Stomach (tissue), 4 donors: ENCODE data around the gene ZNF143.

Source experiments
- CTCF ChIP-seq, 7 experiments: fragments of 450-650 bp in 4 of 7; fragments of 200-600 bp in 3 of 7; sonication (generic) in 3 of 7; IDR thresholded peaks; one replicate each; pipeline ENCODE4 v1.5.1; 2016 to 2019; ENCODE audit warnings: antibody characterized with exemption in 7 of 7, control low read depth in 2 of 7, mild to moderate bottlenecking in 1 of 7
- POLR2A ChIP-seq, 4 donors: fragments of 450-650 bp; IDR thresholded peaks; one replicate each; pipeline ENCODE4 v1.6.1; 2016; ENCODE audit warnings: antibody characterized with exemption in 4 of 4, control low read depth in 2 of 4, mild to moderate bottlenecking in 1 of 4, moderate library complexity in 1 of 4

- TF ChIP-seq CTCF (IDR thresholded peaks at IDR 0.05) (no peak), POLR2A (IDR thresholded peaks at IDR 0.05) (no peak)
Measured at GRCh38 chr11:9518835-9519410, 58.1 kb downstream of the ZNF143 start.
